WTC11 (cell line): ENCODE results near the gene CSPG5. TPM values are rescaled to one million over a fixed set of nuclear protein-coding genes. Genes with fewer than 3 reads are reported as not detected.

Experiments
- ATAC-seq: fragments of 200-7000 bp; cut with Tn5 transposase; 2 replicates; pipeline ENCODE4 v1.10.0; 2021; ENCODE audit warnings: mild to moderate bottlenecking, moderate library complexity
- CTCF ChIA-PET: fragments of 300-600 bp; sonication (Branson Sonifier 250); formaldehyde crosslinking; loops from one replicate; lab custom pipeline; 2021; ENCODE audit warnings: antibody characterized with exemption; lab: Charles Lee
- POLR2A ChIA-PET: fragments of 350-600 bp; sonication (Branson Sonifier 250); formaldehyde crosslinking; loops from one replicate; lab custom pipeline; 2021; ENCODE audit warnings: antibody characterized with exemption; lab: Charles Lee
- DNase-seq: peaks from one replicate; pipeline ENCODE4 v3.0.0; 2021; ENCODE audit warnings: low spot score
- H3K27ac Mint-ChIP-seq: 2 replicates; pipeline ENCODE4 v1.8.0; 2021; ENCODE audit warnings: mixed read lengths
- H3K27me3 Mint-ChIP-seq: 2 replicates; pipeline ENCODE4 v1.8.0; 2021; ENCODE audit warnings: low read depth, mild to moderate bottlenecking, moderate library complexity, mixed read lengths
- H3K36me3 Mint-ChIP-seq: 2 replicates; pipeline ENCODE4 v1.8.0; 2021; ENCODE audit warnings: mixed read lengths
- H3K4me1 Mint-ChIP-seq: 2 replicates; pipeline ENCODE4 v1.8.0; 2022; ENCODE audit warnings: mixed read lengths
- H3K4me3 Mint-ChIP-seq: 2 replicates; pipeline ENCODE4 v1.8.0; 2021; ENCODE audit warnings: mild to moderate bottlenecking, moderate library complexity, mixed read lengths
- H3K9me3 Mint-ChIP-seq: 2 replicates; pipeline ENCODE4 v1.8.0; 2021; ENCODE audit warnings: mixed read lengths
- ELF4 ChIP-seq: sonication (generic); formaldehyde crosslinking; IDR thresholded peaks from 2 replicates; pipeline ENCODE4 v1.8.1; 2022; ENCODE audit warnings: low read depth, mild to moderate bottlenecking, moderate library complexity, missing genetic modification reagents
- ESRRA ChIP-seq: sonication (generic); formaldehyde crosslinking; IDR thresholded peaks from 2 replicates; pipeline ENCODE4 v1.8.1; 2022; ENCODE audit warnings: mild to moderate bottlenecking, missing genetic modification reagents, borderline replicate concordance
- FOXP1 ChIP-seq: sonication (generic); formaldehyde crosslinking; IDR thresholded peaks from 2 replicates; pipeline ENCODE4 v1.8.0; 2022; ENCODE audit warnings: missing genetic modification reagents, mild to moderate bottlenecking, moderate library complexity, borderline replicate concordance
- GTF2I ChIP-seq: fragments of 250-450 bp; sonication (Bioruptor Pico); conservative IDR thresholded peaks from 2 replicates; pipeline ENCODE4 v1.4.0; 2021; ENCODE audit warnings: mild to moderate bottlenecking
- HMGA2 ChIP-seq: fragments of 250-450 bp; sonication (Bioruptor Pico); IDR thresholded peaks from 2 replicates; pipeline ENCODE4 v1.4.0; 2021; ENCODE audit warnings: mild to moderate bottlenecking, moderate library complexity
- KAT7 ChIP-seq: sonication (generic); formaldehyde crosslinking; IDR thresholded peaks from 2 replicates; pipeline ENCODE4 v1.8.1; 2023; ENCODE audit warnings: missing genetic modification reagents, mild to moderate bottlenecking, borderline replicate concordance
- NFATC4 ChIP-seq: fragments of 250-450 bp; sonication (Bioruptor Pico); IDR thresholded peaks from 2 replicates; pipeline ENCODE4 v1.9.0; 2021; ENCODE audit warnings: mild to moderate bottlenecking
- NFE2L1 ChIP-seq: sonication (generic); formaldehyde crosslinking; IDR thresholded peaks from 2 replicates; pipeline ENCODE4 v1.8.1; 2023; ENCODE audit warnings: missing genetic modification reagents
- ZNF219 ChIP-seq: sonication (generic); formaldehyde crosslinking; IDR thresholded peaks from 2 replicates; pipeline ENCODE4 v1.8.0; 2023; ENCODE audit warnings: missing genetic modification reagents, mild to moderate bottlenecking, borderline replicate concordance
- ZNF317 ChIP-seq: sonication (generic); formaldehyde crosslinking; IDR thresholded peaks from 2 replicates; pipeline ENCODE4 v1.8.1; 2023; ENCODE audit warnings: low read depth, mild to moderate bottlenecking, moderate library complexity, missing genetic modification reagents, borderline replicate concordance
- ZNF671 ChIP-seq: fragments of 250-450 bp; sonication (Bioruptor Pico); IDR thresholded peaks from 2 replicates; pipeline ENCODE4 v1.8.0; 2021; ENCODE audit warnings: mild to moderate bottlenecking
- total RNA-seq: library from RNA; stranded (reverse); gene quantifications from 3 replicates; pipeline ENCODE4 v1.2.3, GENCODE V29; 2021
- TF ChIP-seq, protein P1 (sequence below): fragments of 250-450 bp; sonication (Bioruptor Pico); IDR thresholded peaks from 2 replicates; pipeline ENCODE4 v1.9.0; 2021; ENCODE audit warnings: mild to moderate bottlenecking, borderline replicate concordance
- TF ChIP-seq, protein P2 (sequence below): sonication (generic); formaldehyde crosslinking; IDR thresholded peaks from 2 replicates; pipeline ENCODE4 v1.8.1; 2022; ENCODE audit warnings: mild to moderate bottlenecking, missing genetic modification reagents, moderate library complexity, borderline replicate concordance
- TF ChIP-seq, protein P3 (sequence below): fragments of 250-450 bp; sonication (Bioruptor Pico); IDR thresholded peaks from 2 replicates; pipeline ENCODE4 v2.1.2; 2022; ENCODE audit warnings: mild to moderate bottlenecking, moderate library complexity
- TF ChIP-seq, protein P4 (sequence below): sonication (generic); formaldehyde crosslinking; IDR thresholded peaks from 2 replicates; pipeline ENCODE4 v1.8.1; 2022; ENCODE audit warnings: low read depth, missing genetic modification reagents, borderline replicate concordance
- TF ChIP-seq, protein P5 (sequence below): sonication (generic); formaldehyde crosslinking; IDR thresholded peaks from 2 replicates; pipeline ENCODE4 v1.8.1; 2023; ENCODE audit warnings: mild to moderate bottlenecking, missing genetic modification reagents, borderline replicate concordance
- TF ChIP-seq, protein P6 (sequence below): sonication (generic); formaldehyde crosslinking; IDR thresholded peaks from 2 replicates; pipeline ENCODE4 v1.8.1; 2022; ENCODE audit warnings: missing genetic modification reagents, borderline replicate concordance

The CSPG5 gene
- total RNA-seq, 1 experiment from 2014 or later = 3.3 TPM

DNA sequence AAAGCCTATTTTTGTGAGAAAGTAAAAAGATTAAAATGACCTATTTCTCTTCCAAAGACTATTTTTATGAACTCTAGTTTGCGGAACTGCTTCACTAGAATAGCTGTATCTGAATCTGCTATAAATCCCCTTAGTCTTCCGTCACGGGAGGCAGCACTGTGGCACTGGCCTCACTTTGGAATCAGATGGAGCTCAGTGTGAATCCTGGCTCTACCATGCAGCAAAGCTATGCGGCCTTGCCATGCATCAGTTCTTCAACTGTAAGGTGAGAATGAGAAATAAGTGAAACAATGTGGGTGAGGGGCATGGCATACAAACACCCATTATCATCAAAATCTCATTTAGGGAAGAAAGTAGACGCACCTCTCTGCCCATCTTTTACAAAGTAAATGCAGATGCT, 27.5 kb upstream of the CSPG5 start (continued):
- TF ChIP-seq KAT7 (CRISPR knock-in tag) (no peak), FOXP1 (CRISPR knock-in tag) (no peak), ZNF317 (CRISPR knock-in tag) (no peak), ELF4 (CRISPR knock-in tag) (no peak), ZNF671 (CRISPR knock-in tag) (no peak)
- TF ChIP-seq, protein P1, sequence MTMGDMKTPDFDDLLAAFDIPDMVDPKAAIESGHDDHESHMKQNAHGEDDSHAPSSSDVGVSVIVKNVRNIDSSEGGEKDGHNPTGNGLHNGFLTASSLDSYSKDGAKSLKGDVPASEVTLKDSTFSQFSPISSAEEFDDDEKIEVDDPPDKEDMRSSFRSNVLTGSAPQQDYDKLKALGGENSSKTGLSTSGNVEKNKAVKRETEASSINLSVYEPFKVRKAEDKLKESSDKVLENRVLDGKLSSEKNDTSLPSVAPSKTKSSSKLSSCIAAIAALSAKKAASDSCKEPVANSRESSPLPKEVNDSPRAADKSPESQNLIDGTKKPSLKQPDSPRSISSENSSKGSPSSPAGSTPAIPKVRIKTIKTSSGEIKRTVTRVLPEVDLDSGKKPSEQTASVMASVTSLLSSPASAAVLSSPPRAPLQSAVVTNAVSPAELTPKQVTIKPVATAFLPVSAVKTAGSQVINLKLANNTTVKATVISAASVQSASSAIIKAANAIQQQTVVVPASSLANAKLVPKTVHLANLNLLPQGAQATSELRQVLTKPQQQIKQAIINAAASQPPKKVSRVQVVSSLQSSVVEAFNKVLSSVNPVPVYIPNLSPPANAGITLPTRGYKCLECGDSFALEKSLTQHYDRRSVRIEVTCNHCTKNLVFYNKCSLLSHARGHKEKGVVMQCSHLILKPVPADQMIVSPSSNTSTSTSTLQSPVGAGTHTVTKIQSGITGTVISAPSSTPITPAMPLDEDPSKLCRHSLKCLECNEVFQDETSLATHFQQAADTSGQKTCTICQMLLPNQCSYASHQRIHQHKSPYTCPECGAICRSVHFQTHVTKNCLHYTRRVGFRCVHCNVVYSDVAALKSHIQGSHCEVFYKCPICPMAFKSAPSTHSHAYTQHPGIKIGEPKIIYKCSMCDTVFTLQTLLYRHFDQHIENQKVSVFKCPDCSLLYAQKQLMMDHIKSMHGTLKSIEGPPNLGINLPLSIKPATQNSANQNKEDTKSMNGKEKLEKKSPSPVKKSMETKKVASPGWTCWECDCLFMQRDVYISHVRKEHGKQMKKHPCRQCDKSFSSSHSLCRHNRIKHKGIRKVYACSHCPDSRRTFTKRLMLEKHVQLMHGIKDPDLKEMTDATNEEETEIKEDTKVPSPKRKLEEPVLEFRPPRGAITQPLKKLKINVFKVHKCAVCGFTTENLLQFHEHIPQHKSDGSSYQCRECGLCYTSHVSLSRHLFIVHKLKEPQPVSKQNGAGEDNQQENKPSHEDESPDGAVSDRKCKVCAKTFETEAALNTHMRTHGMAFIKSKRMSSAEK (CRISPR knock-in tag) = no peak
- TF ChIP-seq, protein P2, sequence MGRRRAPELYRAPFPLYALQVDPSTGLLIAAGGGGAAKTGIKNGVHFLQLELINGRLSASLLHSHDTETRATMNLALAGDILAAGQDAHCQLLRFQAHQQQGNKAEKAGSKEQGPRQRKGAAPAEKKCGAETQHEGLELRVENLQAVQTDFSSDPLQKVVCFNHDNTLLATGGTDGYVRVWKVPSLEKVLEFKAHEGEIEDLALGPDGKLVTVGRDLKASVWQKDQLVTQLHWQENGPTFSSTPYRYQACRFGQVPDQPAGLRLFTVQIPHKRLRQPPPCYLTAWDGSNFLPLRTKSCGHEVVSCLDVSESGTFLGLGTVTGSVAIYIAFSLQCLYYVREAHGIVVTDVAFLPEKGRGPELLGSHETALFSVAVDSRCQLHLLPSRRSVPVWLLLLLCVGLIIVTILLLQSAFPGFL = no peak

DNA sequence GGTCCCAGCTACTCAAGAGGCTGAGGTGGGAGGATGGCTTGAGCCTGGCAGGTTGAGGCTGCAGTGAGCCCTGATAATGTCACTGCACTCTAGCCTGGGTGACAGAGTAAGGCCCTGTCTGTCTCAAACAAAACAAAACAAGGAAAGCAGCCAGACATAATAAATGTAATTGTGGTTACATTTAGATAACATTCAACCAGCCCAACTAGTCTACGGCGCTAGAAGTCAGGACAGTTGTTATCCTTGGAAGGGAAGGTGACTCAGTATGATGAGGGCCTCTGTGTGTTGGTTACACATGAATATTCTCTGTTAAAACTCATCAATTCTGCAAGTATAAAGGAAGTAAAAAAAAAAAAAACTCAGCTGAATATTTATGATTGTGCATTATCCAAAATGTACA, 27.0 kb upstream of the CSPG5 start:
- CTCF ChIA-PET = interaction anchor here (1.0 kb wide), 1 partner anchor 83 kb away, joined by 4 read pairs; no protein-coding TSS in a partner anchor
- H3K4me1 Mint-ChIP-seq = no peaks in the 10 kb centered on the region
- no peaks in the 10 kb centered on the region for H3K9me3 Mint-ChIP-seq
- H3K27me3 Mint-ChIP-seq = no peaks in the 10 kb centered on the region
- TF ChIP-seq NFATC4 (CRISPR knock-in tag) (no peak), ESRRA (no peak), HMGA2 (CRISPR knock-in tag) (no peak), GTF2I (CRISPR knock-in tag) (no peak), NFE2L1 (CRISPR knock-in tag) (no peak), ZNF219 (CRISPR knock-in tag) (no peak)
- TF ChIP-seq, protein P3, sequence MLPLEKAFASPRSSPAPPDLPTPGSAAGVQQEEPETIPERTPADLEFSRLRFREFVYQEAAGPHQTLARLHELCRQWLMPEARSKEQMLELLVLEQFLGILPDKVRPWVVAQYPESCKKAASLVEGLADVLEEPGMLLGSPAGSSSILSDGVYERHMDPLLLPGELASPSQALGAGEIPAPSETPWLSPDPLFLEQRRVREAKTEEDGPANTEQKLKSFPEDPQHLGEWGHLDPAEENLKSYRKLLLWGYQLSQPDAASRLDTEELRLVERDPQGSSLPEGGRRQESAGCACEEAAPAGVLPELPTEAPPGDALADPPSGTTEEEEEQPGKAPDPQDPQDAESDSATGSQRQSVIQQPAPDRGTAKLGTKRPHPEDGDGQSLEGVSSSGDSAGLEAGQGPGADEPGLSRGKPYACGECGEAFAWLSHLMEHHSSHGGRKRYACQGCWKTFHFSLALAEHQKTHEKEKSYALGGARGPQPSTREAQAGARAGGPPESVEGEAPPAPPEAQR = no peak
- TF ChIP-seq, protein P4, sequence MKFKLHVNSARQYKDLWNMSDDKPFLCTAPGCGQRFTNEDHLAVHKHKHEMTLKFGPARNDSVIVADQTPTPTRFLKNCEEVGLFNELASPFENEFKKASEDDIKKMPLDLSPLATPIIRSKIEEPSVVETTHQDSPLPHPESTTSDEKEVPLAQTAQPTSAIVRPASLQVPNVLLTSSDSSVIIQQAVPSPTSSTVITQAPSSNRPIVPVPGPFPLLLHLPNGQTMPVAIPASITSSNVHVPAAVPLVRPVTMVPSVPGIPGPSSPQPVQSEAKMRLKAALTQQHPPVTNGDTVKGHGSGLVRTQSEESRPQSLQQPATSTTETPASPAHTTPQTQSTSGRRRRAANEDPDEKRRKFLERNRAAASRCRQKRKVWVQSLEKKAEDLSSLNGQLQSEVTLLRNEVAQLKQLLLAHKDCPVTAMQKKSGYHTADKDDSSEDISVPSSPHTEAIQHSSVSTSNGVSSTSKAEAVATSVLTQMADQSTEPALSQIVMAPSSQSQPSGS (CRISPR knock-in tag) = no peak
- TF ChIP-seq, protein P5, sequence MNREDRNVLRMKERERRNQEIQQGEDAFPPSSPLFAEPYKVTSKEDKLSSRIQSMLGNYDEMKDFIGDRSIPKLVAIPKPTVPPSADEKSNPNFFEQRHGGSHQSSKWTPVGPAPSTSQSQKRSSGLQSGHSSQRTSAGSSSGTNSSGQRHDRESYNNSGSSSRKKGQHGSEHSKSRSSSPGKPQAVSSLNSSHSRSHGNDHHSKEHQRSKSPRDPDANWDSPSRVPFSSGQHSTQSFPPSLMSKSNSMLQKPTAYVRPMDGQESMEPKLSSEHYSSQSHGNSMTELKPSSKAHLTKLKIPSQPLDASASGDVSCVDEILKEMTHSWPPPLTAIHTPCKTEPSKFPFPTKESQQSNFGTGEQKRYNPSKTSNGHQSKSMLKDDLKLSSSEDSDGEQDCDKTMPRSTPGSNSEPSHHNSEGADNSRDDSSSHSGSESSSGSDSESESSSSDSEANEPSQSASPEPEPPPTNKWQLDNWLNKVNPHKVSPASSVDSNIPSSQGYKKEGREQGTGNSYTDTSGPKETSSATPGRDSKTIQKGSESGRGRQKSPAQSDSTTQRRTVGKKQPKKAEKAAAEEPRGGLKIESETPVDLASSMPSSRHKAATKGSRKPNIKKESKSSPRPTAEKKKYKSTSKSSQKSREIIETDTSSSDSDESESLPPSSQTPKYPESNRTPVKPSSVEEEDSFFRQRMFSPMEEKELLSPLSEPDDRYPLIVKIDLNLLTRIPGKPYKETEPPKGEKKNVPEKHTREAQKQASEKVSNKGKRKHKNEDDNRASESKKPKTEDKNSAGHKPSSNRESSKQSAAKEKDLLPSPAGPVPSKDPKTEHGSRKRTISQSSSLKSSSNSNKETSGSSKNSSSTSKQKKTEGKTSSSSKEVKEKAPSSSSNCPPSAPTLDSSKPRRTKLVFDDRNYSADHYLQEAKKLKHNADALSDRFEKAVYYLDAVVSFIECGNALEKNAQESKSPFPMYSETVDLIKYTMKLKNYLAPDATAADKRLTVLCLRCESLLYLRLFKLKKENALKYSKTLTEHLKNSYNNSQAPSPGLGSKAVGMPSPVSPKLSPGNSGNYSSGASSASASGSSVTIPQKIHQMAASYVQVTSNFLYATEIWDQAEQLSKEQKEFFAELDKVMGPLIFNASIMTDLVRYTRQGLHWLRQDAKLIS (CRISPR knock-in tag) = no peak
- TF ChIP-seq, protein P6, sequence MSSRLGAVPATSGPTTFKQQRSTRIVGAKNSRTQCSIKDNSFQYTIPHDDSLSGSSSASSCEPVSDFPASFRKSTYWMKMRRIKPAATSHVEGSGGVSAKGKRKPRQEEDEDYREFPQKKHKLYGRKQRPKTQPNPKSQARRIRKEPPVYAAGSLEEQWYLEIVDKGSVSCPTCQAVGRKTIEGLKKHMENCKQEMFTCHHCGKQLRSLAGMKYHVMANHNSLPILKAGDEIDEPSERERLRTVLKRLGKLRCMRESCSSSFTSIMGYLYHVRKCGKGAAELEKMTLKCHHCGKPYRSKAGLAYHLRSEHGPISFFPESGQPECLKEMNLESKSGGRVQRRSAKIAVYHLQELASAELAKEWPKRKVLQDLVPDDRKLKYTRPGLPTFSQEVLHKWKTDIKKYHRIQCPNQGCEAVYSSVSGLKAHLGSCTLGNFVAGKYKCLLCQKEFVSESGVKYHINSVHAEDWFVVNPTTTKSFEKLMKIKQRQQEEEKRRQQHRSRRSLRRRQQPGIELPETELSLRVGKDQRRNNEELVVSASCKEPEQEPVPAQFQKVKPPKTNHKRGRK (CRISPR knock-in tag) = no peak
- TF ChIP-seq, all 79 proteins: peak for 0
- H3K27ac Mint-ChIP-seq = no peak overlapping the region
- DNase-seq = no peak
- no peak overlapping the region for H3K4me3 Mint-ChIP-seq
- peaks cover 58% of the 10 kb centered on the region for H3K36me3 Mint-ChIP-seq
- ATAC-seq = no peak
- POLR2A ChIA-PET = interaction anchor here (0.6 kb wide), 1 partner anchor 160 kb away, joined by 3 read pairs; no protein-coding TSS in a partner anchor
